Activated T-helper 17 cell treated with anti-CD3 and anti-CD28 coated beads, Interleukin-2, amount 50 U/mL, for 72 hours (primary cell): ENCODE results near the gene ECD. TPM values are rescaled to one million over a fixed set of nuclear protein-coding genes. Genes with fewer than 3 reads are reported as not detected.

ENCODE experiments used
- ATAC-seq: fragments of 150-1000 bp; cut with Tn5 transposase; replicated peaks from 2 replicates; pipeline ENCODE4 v1.10.0; 2021; ENCODE audit warnings: mild to moderate bottlenecking, moderate library complexity
- H3K27ac Mint-ChIP-seq: one replicate; pipeline ENCODE4 v1.8.0; 2022; ENCODE audit warnings: mixed read lengths
- H3K27me3 Mint-ChIP-seq: one replicate; pipeline ENCODE4 v1.8.0; 2022; ENCODE audit warnings: mixed read lengths
- H3K36me3 Mint-ChIP-seq: one replicate; pipeline ENCODE4 v1.8.0; 2022; ENCODE audit warnings: low read depth, mild to moderate bottlenecking, mixed read lengths
- H3K4me1 Mint-ChIP-seq: one replicate; pipeline ENCODE4 v1.8.0; 2022; ENCODE audit warnings: mixed read lengths
- H3K4me3 Mint-ChIP-seq: one replicate; pipeline ENCODE4 v1.8.0; 2022; ENCODE audit warnings: mild to moderate bottlenecking, mixed read lengths
- H3K9me3 Mint-ChIP-seq: one replicate; pipeline ENCODE4 v1.8.0; 2022; ENCODE audit warnings: mixed read lengths
- total RNA-seq, 2 donors: library from RNA; stranded (reverse); gene quantifications; one replicate each; pipeline ENCODE4 v1.2.3, GENCODE V29; 2022

Gene ECD
- total RNA-seq, 2 donors from 2014 or later, result 27.8 to 29.6 TPM

DNA sequence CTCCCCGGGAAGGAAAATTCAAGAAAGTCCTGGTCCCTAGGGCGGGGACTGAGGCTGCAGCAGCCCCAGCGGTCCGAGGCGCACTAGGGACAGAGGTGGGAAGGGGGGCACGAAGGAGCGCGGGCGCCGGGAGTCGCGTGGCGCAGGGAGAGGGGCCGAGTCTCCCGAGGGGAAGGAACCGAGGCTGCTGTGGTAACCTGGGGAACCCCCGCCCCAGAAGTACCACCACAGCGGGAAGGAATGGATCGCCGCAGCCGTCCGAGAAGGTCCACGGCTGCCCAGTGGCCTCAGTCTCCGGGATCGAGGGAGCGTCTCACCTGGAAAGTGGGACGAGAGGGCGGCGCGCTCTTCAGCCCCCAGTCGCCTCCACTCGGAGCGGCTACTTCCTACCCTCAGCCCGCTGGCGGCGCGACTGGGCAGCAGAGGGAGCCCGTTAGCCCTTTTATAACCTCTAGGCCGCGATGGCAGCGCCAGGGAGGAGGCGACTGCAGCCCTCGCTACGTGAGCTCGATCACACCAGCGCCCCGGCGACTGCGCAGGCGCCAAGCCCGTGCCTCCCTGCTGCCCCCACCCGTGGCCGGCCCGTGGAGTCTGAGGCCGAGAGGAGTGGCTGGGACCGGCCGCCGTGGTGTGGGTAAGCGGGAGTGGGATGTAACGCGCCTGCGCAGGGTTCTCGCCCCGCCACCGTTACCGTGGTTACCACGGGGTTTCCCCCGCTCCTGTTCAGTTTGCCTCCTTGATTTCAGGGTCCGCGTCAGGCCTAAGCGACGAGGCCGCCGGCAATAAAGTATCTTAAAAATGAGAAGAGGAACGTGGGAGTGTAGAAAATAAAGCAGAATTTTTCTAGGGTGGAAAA, 71.1 kb downstream of the ECD start, which contains the start of gene P4HA1:
TSS of gene P4HA1 (minus strand) at position 418 of the 856 bp plus-strand sequence. CDS start 21,983 bp downstream, outside the sequence.
- no peaks in the 10 kb centered on the region for H3K9me3 Mint-ChIP-seq
- H3K27ac Mint-ChIP-seq, result peak within 1 kb of the TSS; percentile 98
- ATAC-seq, result peak; percentile 89
- peaks cover 9% of the 10 kb centered on the region for H3K4me1 Mint-ChIP-seq
- H3K27me3 Mint-ChIP-seq, result no peaks in the 10 kb centered on the region
- H3K36me3 Mint-ChIP-seq, result peaks cover 71% of the 10 kb centered on the region
- H3K4me3 Mint-ChIP-seq, result peak within 1 kb of the TSS; percentile 98

DNA sequence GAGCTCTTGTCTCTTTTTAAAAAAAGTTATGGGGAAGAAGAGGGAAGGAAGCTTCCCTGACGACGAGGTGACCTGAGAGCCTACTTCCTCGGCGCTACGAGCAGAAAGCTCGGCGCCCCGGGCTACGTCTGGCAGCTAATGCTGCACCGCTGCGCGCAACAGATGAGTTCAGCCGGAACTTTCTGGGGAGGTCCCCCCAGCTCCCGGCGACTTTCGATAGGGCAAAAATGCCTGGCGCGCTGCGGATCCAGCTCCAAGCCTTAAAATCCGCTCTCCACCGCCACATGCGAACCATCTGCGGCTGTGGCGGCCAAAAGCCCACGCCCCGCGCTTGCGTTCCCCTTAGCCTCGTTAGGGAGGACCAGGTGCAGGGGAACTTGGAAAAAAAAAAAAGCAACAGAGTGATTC, 71.8 kb downstream of the ECD start:
- Mint-ChIP-seq H3K27ac (peak overlapping the region; percentile 98), H3K27me3 (no peaks in the 10 kb centered on the region), H3K36me3 (peaks cover 74% of the 10 kb centered on the region), H3K4me3 (peak overlapping the region; percentile 98), H3K4me1 (peaks cover 9% of the 10 kb centered on the region), H3K9me3 (no peaks in the 10 kb centered on the region)
- peak; percentile 63 for ATAC-seq

DNA sequence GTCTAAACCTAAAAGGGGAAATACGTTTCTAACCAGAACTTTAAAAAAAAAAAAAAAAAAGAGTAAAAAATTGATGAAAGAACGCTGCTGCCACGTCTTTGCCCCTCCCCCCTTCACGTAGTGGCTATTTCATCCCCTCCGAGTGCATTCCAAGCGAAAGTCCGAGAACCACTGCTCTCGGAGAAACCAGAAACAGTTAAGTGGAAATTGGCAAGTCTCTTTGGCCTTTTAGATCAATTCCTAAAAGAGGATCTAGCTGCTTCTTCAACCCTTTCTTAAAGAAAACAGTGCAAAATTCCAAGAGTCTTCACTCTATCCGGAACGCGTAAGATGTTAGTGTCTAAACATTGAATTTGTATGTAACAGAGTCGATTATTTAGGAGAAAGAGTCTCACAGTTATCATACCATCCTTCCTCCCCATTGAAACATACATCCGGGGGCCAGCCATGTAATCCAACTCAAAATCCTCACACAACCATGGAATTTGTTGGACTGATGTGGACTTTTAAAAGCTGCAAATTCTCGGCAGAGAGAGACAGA, 72.3 kb downstream of the ECD start:
- no peaks in the 10 kb centered on the region for H3K9me3 Mint-ChIP-seq
- peak overlapping the region; percentile 98 for H3K27ac Mint-ChIP-seq
- peaks cover 72% of the 10 kb centered on the region for H3K36me3 Mint-ChIP-seq
- H3K4me3 Mint-ChIP-seq, result peak overlapping the region; percentile 98
- H3K27me3 Mint-ChIP-seq, result no peaks in the 10 kb centered on the region
- no peak for ATAC-seq
- H3K4me1 Mint-ChIP-seq, result peaks cover 9% of the 10 kb centered on the region

DNA sequence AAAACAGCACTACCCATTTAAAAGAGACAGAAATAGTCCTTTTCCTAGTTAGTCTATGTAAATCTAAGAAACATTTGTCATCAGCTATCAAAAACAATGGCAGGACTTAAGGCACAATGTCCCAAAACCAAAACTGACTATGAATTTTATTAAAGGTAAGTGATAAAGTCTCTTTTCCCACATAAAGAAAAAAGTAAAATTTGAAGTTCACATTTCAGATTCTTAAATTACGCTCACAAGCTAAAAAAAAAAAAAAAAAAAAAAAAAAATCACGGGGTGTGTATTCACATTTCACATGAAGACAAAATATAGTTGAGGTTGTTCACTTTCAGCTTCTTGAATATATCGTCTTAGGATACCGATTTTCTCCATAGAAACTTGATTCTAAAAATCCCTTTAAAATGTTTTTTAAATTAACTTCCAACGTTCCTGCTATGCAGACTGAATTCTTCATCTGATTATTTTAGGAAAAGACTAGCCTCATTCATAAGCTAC, 72.8 kb downstream of the ECD start:
- no peaks in the 10 kb centered on the region for H3K27me3 Mint-ChIP-seq
- ATAC-seq, result no peak
- peaks cover 9% of the 10 kb centered on the region for H3K4me1 Mint-ChIP-seq

DNA sequence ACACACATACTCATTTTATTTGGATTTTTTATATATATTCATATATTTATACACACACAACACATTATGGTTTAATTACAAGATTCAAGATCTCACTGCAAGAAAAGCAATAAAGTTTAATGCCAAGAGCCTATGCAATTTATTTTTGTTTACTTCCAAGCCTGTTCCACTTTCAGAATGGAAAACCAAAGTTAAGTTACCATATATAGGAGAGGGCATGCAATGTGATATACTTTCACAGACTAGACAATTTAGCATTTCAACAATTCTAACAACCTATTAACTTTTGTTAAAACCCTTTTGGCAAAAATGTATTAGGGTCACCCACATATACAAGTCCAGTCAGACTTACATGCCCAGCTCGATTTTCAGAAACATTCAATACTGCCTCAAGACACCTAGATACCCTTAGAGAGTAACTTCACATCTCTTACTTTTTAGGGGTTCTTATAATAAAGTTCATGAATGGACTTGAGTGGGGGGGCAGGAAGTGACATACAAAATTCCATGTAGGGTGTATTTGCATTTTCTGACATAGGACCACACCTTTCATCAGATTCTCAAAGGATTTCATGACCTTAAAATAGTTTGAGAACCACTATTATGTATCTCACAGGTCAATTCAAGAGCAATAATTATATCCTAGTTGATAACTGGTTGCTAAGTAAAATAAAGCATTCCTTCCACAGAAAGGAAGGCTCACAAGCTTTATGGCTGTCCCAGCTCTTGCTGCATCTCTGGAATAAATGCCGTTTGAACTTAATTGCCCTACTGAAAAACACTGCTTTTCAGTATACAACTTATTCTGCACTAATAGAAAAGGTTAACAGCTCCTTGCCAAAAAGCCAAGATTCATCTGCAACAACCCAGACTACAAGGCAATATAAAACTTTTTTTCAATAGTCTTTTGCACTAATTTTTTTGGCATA, 73.6 kb downstream of the ECD start:
- no peaks in the 10 kb centered on the region for H3K9me3 Mint-ChIP-seq
- no peaks in the 10 kb centered on the region for H3K27me3 Mint-ChIP-seq
- peaks cover 9% of the 10 kb centered on the region for H3K4me1 Mint-ChIP-seq
- peak overlapping the region; percentile 98 for H3K4me3 Mint-ChIP-seq
- no peak overlapping the region for H3K27ac Mint-ChIP-seq
- ATAC-seq, result no peak
- H3K36me3 Mint-ChIP-seq, result peaks cover 72% of the 10 kb centered on the region

More for the DNA sequence above, 72.8 kb downstream of the ECD start:
- H3K27ac Mint-ChIP-seq, result peak overlapping the region; percentile 98
- peak overlapping the region; percentile 98 for H3K4me3 Mint-ChIP-seq
- no peaks in the 10 kb centered on the region for H3K9me3 Mint-ChIP-seq
- peaks cover 68% of the 10 kb centered on the region for H3K36me3 Mint-ChIP-seq

GRCh38 chr10:73092830-73093229, 75.0 kb downstream of the ECD start:
- Mint-ChIP-seq H3K27me3 (no peaks in the 10 kb centered on the region), H3K4me3 (peak overlapping the region; percentile 98), H3K4me1 (peaks cover 9% of the 10 kb centered on the region), H3K27ac (no peak overlapping the region), H3K9me3 (no peaks in the 10 kb centered on the region), H3K36me3 (peaks cover 83% of the 10 kb centered on the region)
- no peak for ATAC-seq

- peak; percentile 35 for ATAC-seq
- Mint-ChIP-seq H3K4me1 (peaks cover 6% of the 10 kb centered on the region), H3K36me3 (peaks cover 66% of the 10 kb centered on the region), H3K4me3 (no peak overlapping the region), H3K9me3 (no peaks in the 10 kb centered on the region), H3K27ac (no peak overlapping the region), H3K27me3 (no peaks in the 10 kb centered on the region)
Measured at GRCh38 chr10:73088304-73088703, 79.5 kb downstream of the ECD start.

GRCh38 chr10:73086816-73087215, 81.0 kb downstream of the ECD start:
- no peak for ATAC-seq
- Mint-ChIP-seq H3K27me3 (no peaks in the 10 kb centered on the region), H3K9me3 (no peaks in the 10 kb centered on the region), H3K4me1 (peaks cover 10% of the 10 kb centered on the region), H3K27ac (no peak overlapping the region), H3K4me3 (no peak overlapping the region), H3K36me3 (peaks cover 58% of the 10 kb centered on the region)

- no peak overlapping the region for H3K4me3 Mint-ChIP-seq
- ATAC-seq, result no peak
- H3K27me3 Mint-ChIP-seq, result no peaks in the 10 kb centered on the region
- H3K9me3 Mint-ChIP-seq, result no peaks in the 10 kb centered on the region
- H3K4me1 Mint-ChIP-seq, result peaks cover 10% of the 10 kb centered on the region
- H3K36me3 Mint-ChIP-seq, result peaks cover 59% of the 10 kb centered on the region
- H3K27ac Mint-ChIP-seq, result no peak overlapping the region
Measured at GRCh38 chr10:73084209-73084608, 83.6 kb downstream of the ECD start.

Other genes starting within 250 kb of the ECD start
- gene PLA2G12B, start 213.2 kb downstream of the ECD start, total RNA-seq, result not detected
- 100 to 1,000 TPM in 1 of 2 donors, 10 to 100 TPM in 1; 56.6 to 145 TPM for gene P4HA1, start 71.1 kb downstream of the ECD start, total RNA-seq
- 1 to 10 TPM in 1 of 2 donors, under 1 TPM in 1; 0.91 to 1.3 TPM for gene NUDT13, start 57.6 kb downstream of the ECD start, total RNA-seq
- gene FAM149B1, start 111 bp upstream of the ECD start, total RNA-seq, result 10 to 100 TPM; 12.6 to 20.8 TPM
- 10 to 100 TPM; 43.5 to 68.1 TPM for gene DNAJC9, start 79.2 kb upstream of the ECD start, total RNA-seq
- gene MRPS16, start 84.6 kb upstream of the ECD start, total RNA-seq, result 100 to 1,000 TPM in 1 of 2 donors, 10 to 100 TPM in 1; 69.5 to 112 TPM
- under 1 TPM; 0.73 to 0.74 TPM for gene CFAP70, start 190.9 kb upstream of the ECD start, total RNA-seq
- 100 to 1,000 TPM in 1 of 2 donors, 10 to 100 TPM in 1; 90.1 to 133 TPM for gene ANXA7, start 246.1 kb upstream of the ECD start, total RNA-seq